ENCODE results near the gene CMTM3. TPM values are rescaled to one million over a fixed set of nuclear protein-coding genes. Genes with fewer than 3 reads are reported as not detected.
A peak's percentile ranks its signal among the peaks of the same experiment; 100 is the strongest.

Gene CMTM3
- total RNA-seq, 6 donors from 2014 or later, result 4.2 to 52.1 (median 23.6) TPM

DNA sequence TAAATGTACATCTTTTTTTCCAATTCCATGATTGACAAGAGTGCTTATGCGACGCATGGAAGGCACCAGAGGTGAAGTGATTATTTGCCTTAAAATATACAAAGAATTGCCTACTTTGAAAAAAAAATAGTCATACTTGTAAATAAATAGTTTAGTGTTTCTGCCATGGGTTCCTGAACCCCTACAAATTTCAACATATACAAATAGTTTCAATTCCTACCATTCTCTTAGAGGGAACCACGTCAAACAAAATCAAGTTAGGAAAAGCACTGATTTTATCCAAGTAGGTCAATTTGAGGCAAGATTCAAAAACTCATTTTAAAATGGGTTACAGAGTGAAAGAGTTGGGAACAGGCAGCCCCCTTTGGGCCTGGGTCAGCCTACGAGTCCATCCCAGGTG lies 11.7 kb downstream of the CMTM3 start:
- ATAC-seq (ENCODE audit: low FRiP score in 2 of 2) (no peak), DNase-seq (no peak)
- peaks cover 10 to 49% (median 38%) of the 10 kb centered on the region in 4 donors for H3K36me3 ChIP-seq
- WGBS, 2 donors, result 88 to 91% methylated on average over 4 of the region's 4 CpGs
- TF ChIP-seq EP300 (IDR thresholded peaks at IDR 0.05), result no peak
- no peak for TF ChIP-seq POLR2AphosphoS5 (IDR thresholded peaks at IDR 0.05)
- peaks cover 0 to 6% (median 0%) of the 10 kb centered on the region in 4 donors for H3K4me1 ChIP-seq
- H3K27ac ChIP-seq, result no peak overlapping the region
- no peak overlapping the region for H3K4me3 ChIP-seq
- no peaks in the 10 kb centered on the region for H3K27me3 ChIP-seq
- no peaks in the 10 kb centered on the region for H3K9me3 ChIP-seq

DNA sequence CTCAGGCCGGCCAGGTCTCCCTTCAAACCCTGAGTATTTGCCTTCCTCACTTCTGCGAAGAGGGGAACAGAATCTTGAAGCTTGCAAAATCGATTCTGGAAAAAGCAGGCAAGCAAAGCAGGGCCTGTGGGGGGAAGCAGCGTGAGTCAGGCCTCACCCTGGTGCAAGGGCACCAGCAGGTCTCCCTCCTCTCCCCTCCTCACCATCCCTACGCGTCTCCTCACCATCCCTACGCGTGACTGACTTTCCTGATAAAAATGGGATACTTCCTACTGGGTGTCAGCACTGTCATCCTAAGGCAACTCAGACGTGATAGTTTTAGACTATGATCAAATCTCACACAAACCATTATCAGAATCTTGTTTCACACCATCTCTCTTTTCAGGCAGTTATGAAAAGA lies 12.1 kb downstream of the CMTM3 start:
- peaks cover 10 to 49% (median 36%) of the 10 kb centered on the region in 4 donors for H3K36me3 ChIP-seq
- H3K4me3 ChIP-seq, result no peak overlapping the region

GRCh38 chr16:66617010-66617434 lies 12.5 kb downstream of the CMTM3 start:
- Histone ChIP-seq H3K4me3 (no peak overlapping the region), H3K36me3 (peaks cover 10 to 49% (median 34%) of the 10 kb centered on the region in 4 donors), H3K27me3 (no peaks in the 10 kb centered on the region), H3K9me3 (no peaks in the 10 kb centered on the region), H3K4me1 (peaks cover 0 to 6% (median 0%) of the 10 kb centered on the region in 4 donors), H3K27ac (no peak overlapping the region)
- no peak for TF ChIP-seq POLR2A (IDR thresholded peaks at IDR 0.05)
- TF ChIP-seq CTCF (IDR thresholded peaks at IDR 0.05), result no peak
- TF ChIP-seq EP300 (IDR thresholded peaks at IDR 0.05), result no peak
- no peak for TF ChIP-seq POLR2AphosphoS5 (IDR thresholded peaks at IDR 0.05)
- ATAC-seq (ENCODE audit: low FRiP score in 2 of 2) (no peak), DNase-seq (no peak)
- 71 to 84% methylated on average over 2 of the region's 2 CpGs for WGBS, 2 donors

More for the DNA sequence above, 12.1 kb downstream of the CMTM3 start:
- ATAC-seq (ENCODE audit: low FRiP score in 2 of 2), result no peak
- Histone ChIP-seq H3K4me1 (peaks cover 0 to 6% (median 0%) of the 10 kb centered on the region in 4 donors), H3K27ac (no peak overlapping the region), H3K27me3 (no peaks in the 10 kb centered on the region), H3K9me3 (no peaks in the 10 kb centered on the region)
- no peak for DNase-seq
- TF ChIP-seq POLR2AphosphoS5 (IDR thresholded peaks at IDR 0.05) (no peak), CTCF (IDR thresholded peaks at IDR 0.05) (no peak), EP300 (IDR thresholded peaks at IDR 0.05) (no peak), POLR2A (IDR thresholded peaks at IDR 0.05) (no peak)
- WGBS, 2 donors, result 71 to 73% methylated on average over 9 of the region's 9 CpGs

DNA sequence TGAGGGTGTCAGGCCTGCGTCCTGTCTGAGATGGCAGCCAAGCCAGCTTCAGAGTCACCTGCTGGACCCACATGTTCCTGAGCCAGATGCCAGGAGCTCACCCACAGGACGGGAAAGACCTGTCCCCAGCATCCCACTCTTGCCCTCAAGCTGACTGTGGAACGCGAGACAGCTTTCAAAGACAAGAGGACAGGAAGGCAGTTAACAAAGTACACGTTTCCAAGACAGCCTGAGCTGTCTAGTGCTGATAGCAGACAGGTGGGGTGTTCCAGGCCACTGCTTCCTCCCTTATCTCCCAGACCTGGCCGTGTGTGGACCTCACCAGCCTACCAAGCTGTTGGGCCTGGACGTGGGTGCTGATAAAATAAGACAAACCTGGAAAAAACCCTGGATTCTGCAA lies 13.2 kb downstream of the CMTM3 start:
- ATAC-seq (ENCODE audit: low FRiP score in 2 of 2) (no peak), DNase-seq (no peak)
- Histone ChIP-seq H3K9me3 (no peaks in the 10 kb centered on the region), H3K27ac (no peak overlapping the region), H3K4me1 (peaks cover 0 to 6% (median 0%) of the 10 kb centered on the region in 4 donors), H3K4me3 (no peak overlapping the region), H3K27me3 (no peaks in the 10 kb centered on the region), H3K36me3 (peaks cover 9 to 48% (median 30%) of the 10 kb centered on the region in 4 donors)
- TF ChIP-seq CTCF (IDR thresholded peaks at IDR 0.05) (no peak), POLR2AphosphoS5 (IDR thresholded peaks at IDR 0.05) (no peak), POLR2A (IDR thresholded peaks at IDR 0.05) (no peak), EP300 (IDR thresholded peaks at IDR 0.05) (no peak)
- 66 to 73% methylated on average over 7 of the region's 7 CpGs for WGBS, 2 donors

- no peak for DNase-seq
- peaks cover 0 to 40% (median 21%) of the 10 kb centered on the region in 4 donors for H3K36me3 ChIP-seq
- TF ChIP-seq POLR2A (IDR thresholded peaks at IDR 0.05) (no peak), POLR2AphosphoS5 (IDR thresholded peaks at IDR 0.05) (no peak), EP300 (IDR thresholded peaks at IDR 0.05) (no peak), CTCF (IDR thresholded peaks at IDR 0.05) (no peak)
- WGBS, 2 donors, result 78 to 88% methylated on average over 6 to 10 of the region's 10 CpGs
- H3K9me3 ChIP-seq, result no peaks in the 10 kb centered on the region
- peak in 1 of 2 donors; percentile 88 for ATAC-seq (ENCODE audit: low FRiP score in 2 of 2)
- no peak overlapping the region for H3K27ac ChIP-seq
- H3K4me3 ChIP-seq, result no peak overlapping the region
- peaks cover 0 to 6% (median 0%) of the 10 kb centered on the region in 4 donors for H3K4me1 ChIP-seq
- no peaks in the 10 kb centered on the region for H3K27me3 ChIP-seq
Observed at GRCh38 chr16:66618588-66619375, 14.3 kb downstream of the CMTM3 start.

Measured in upper lobe of left lung (tissue), 6 donors.